ENCODE results near the gene BSG. TPM values are rescaled to one million over a fixed set of nuclear protein-coding genes. Genes with fewer than 3 reads are reported as not detected.

Gene BSG
- total and polyA plus RNA-seq, 9 of the 15 experiments (the other 6 are each of a cell fraction or from before 2014, with no cell fraction given), result 4.6 to 495 (median 187) TPM

GRCh38 chr19:572140-572742 is at the start of gene BSG (continued):
- TF ChIP-seq, protein P1, sequence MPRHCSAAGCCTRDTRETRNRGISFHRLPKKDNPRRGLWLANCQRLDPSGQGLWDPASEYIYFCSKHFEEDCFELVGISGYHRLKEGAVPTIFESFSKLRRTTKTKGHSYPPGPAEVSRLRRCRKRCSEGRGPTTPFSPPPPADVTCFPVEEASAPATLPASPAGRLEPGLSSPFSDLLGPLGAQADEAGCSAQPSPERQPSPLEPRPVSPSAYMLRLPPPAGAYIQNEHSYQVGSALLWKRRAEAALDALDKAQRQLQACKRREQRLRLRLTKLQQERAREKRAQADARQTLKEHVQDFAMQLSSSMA (CRISPR knock-in tag; IDR thresholded peaks at IDR 0.05), result peak; percentile 45; the same call in 1 of the 2 replicates
- TF ChIP-seq ZNF232 (CRISPR knock-in tag; IDR thresholded peaks at IDR 0.05) (no peak), NFYB (IDR thresholded peaks at IDR 0.05; ENCODE audit: extremely low read depth, insufficient read length) (no peak), LARP7 (IDR thresholded peaks at IDR 0.05) (no peak), GTF2F1 (IDR thresholded peaks at IDR 0.05; ENCODE audit: low read depth, low read length) (peak; percentile 60; the same call in 1 of the 2 replicates), CAMTA2 (CRISPR knock-in tag; conservative IDR thresholded peaks at IDR 0.05) (peak; percentile 82; the same call in 1 of the 2 replicates), POLR2H (tag; IDR thresholded peaks at IDR 0.05; ENCODE audit: low read depth) (peak; percentile 95), CREB1 (IDR thresholded peaks at IDR 0.05) (peak; percentile 75; the same call in 1 of the 2 replicates), CREB1 (CRISPR knock-in tag; IDR thresholded peaks at IDR 0.05) (peak; percentile 60; the same call in 1 of the 2 replicates), ZNF780A (CRISPR knock-in tag; IDR thresholded peaks at IDR 0.05) (peak; percentile 37; the same call in 1 of the 2 replicates), ZFPM2 (CRISPR knock-in tag; IDR thresholded peaks at IDR 0.05) (0 out of 2 replicates have a peak, but pooled peaks have one; percentile 7), ESRRA (IDR thresholded peaks at IDR 0.05; ENCODE audit: borderline replicate concordance, low read depth) (peak; percentile 55; the same call in 1 of the 2 replicates), POLR2A (conservative IDR thresholded peaks at IDR 0.05) (peak; percentile 97), FOXK2 (conservative IDR thresholded peaks at IDR 0.05 in 1 of 2, IDR thresholded peaks at IDR 0.05 in 1 of 2; ENCODE audit: low read depth in 2 of 2) (peak; percentile 68 to 75; a peak in 3 of 4 replicates), MXI1 (IDR thresholded peaks at IDR 0.05; ENCODE audit: low read depth, low read length) (peak; percentile 81), NR4A1 (CRISPR knock-in tag; IDR thresholded peaks at IDR 0.05) (no peak), NR4A1 (tag; IDR thresholded peaks at IDR 0.05) (peak; percentile 65; the same call in 1 of the 2 replicates), ATF1 (CRISPR knock-in tag; IDR thresholded peaks at IDR 0.05) (0 out of 2 replicates have a peak, but pooled peaks have one; percentile 11), ATF1 (tag; IDR thresholded peaks at IDR 0.05) (peak; percentile 85), CBX2 (IDR thresholded peaks at IDR 0.05; ENCODE audit: insufficient read depth, low read length, poor library complexity, severe bottlenecking) (no peak), SMARCE1 (IDR thresholded peaks at IDR 0.05) (0 out of 2 replicates have a peak, but pooled peaks have one; percentile 13), HBP1 (CRISPR knock-in tag; IDR thresholded peaks at IDR 0.05) (no peak), CREM (IDR thresholded peaks at IDR 0.05; ENCODE audit: low read depth) (peak; percentile 90)
- TF ChIP-seq, protein P2, sequence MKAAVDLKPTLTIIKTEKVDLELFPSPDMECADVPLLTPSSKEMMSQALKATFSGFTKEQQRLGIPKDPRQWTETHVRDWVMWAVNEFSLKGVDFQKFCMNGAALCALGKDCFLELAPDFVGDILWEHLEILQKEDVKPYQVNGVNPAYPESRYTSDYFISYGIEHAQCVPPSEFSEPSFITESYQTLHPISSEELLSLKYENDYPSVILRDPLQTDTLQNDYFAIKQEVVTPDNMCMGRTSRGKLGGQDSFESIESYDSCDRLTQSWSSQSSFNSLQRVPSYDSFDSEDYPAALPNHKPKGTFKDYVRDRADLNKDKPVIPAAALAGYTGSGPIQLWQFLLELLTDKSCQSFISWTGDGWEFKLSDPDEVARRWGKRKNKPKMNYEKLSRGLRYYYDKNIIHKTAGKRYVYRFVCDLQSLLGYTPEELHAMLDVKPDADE (conservative IDR thresholded peaks at IDR 0.05; ENCODE audit: control insufficient read depth, low read depth, low read length), result peak; percentile 34; the same call in 1 of the 2 replicates
